DMS79 treated with DMSO at 0.1 percent for 48 hours (cell line): ENCODE data around the gene SHTN1.

Experiments
- DNase-seq: peaks from one replicate; lab custom pipeline; 2025; lab: John Stamatoyannopoulos, UW

SHTN1 gene

DNA sequence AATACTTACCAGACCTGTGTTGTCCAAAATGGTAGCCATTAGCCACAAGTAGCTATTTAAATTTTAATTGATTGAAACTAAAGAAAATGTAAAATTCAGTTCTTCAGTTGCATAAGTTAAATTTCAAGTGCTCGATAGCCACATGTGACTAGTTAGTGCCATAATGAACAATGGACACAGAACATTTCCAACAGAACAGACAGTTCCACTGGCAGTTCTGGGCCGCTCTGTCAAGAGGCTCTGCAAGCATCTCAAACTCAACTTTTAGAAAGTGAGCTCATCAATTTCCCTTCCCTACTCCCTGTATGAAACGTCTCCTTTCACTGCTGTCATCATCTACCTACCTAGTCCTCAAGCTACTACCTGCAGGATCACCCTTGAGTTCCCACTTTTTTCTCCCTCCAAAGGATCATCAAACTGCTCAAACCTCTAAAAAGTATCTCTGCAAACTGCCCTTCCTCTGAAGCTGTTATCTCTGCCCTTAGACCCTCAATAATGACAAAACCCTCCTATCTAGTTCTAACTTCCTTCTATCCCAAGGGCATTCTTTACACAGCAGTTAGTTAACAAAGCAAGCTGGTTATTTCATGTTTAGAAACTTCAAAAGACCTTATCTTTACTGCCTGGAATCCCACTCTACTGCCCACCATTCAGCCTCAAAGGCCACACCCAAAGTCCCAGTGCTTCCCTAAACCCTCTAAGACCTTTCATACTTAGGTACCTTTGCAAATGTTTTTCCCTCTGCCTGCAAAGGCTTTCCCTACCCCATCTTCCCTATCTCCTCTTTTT is 20.6 kb downstream of the SHTN1 start:
- no peak for DNase-seq

DNA sequence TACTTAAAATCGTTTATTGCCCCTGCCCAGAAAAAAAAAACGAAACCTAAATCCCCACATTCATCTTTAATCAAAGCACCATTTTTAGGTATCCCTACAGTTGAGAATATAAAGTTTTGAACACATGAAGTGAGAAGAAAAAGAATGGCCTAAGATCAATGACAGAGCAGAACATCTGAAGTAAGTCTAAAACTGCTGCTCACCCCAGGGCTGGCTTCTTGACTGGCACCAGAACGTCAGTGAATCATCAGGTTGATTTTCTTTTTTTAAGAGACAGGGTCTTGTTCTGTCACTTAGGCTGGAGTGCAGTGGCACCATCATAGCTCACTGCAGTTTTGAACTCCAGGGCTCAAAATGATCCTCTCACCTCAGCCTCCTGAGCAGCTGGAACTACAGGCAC is 24.9 kb downstream of the SHTN1 start:
- DNase-seq, result no peak

DNA sequence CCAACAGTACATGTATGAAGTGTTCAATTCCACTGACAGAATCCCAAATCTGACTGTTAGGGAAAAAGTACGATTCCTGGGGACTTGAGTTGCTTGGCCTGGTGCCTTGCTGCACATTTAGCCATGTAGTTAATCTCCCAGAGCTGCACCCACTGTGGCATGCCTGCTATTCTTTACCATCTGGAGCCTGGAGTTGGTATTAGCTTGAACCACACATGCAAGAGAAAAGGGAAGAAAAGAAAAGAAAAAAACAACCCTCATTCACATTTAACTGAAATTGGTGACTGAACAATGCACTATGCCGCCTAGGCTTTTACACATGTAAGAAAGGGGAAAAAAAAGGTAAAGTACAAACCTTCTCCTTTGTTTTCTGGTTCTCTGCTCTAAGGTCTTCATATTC is 26.1 kb downstream of the SHTN1 start:
- DNase-seq, result no peak

DNA sequence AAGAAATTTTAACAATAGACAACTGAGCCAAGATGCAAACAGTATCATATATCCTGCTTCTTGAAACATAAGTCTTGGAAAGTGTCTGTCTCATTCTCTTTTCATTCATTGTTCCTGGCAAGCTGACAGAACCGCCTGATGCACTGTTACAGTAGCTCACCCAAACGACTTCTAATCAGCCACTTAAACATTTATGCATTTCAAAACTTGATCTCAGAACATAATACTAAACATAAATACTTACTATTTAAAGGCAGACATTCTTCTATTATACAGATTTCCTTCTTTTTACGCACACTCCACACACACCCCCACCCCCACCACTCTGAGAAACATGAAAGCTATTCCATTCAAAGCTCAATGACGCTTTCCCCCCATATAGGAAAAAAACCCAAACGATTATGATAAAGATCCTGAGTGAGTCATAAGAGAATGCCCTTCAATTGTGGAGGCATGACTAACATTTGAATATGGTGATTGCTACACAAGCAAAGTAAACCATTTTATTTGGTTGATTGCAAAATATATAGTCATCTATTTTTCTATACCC is 30.5 kb downstream of the SHTN1 start:
- DNase-seq, result peak; percentile 12

GRCh38 chr10:116973946-116974455 is 31.0 kb downstream of the SHTN1 start:
- no peak for DNase-seq

DNA sequence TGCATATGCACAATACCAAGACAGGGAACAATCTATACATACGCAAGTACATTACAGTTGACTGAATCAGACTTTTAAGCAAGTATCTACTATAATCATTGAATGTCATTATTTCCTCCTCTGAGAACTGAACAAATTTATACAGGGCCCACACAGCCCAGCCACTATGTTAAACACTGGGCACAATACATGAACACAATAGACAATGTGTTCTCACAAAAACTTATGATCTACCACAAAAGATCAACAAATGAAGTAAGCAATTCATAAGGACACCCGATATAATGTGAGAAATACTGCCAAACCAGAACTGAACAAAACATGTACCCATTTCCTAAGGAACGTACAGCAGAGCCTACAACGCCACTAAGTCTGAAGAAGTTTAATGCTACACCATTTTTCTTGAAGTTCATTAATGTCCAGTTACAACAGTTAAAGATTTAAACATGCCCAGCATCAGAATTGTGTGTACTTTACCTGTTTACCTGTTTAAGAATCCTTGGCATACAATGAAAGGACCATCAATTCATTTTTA is 31.5 kb downstream of the SHTN1 start:
- no peak for DNase-seq

GRCh38 chr10:116972131-116972530 is 32.9 kb downstream of the SHTN1 start:
- DNase-seq, result no peak

- DNase-seq, result no peak
Observed at GRCh38 chr10:116970050-116970449, 34.9 kb downstream of the SHTN1 start.

GRCh38 chr10:116968331-116968730 is 36.7 kb downstream of the SHTN1 start:
- DNase-seq, result no peak

GRCh38 chr10:116961406-116962251 is 43.4 kb downstream of the SHTN1 start:
- peak; percentile 23 for DNase-seq

- no peak for DNase-seq
Observed at GRCh38 chr10:116960066-116960776, 44.8 kb downstream of the SHTN1 start.

GRCh38 chr10:116952729-116953128 is 52.3 kb downstream of the SHTN1 start:
- no peak for DNase-seq

- DNase-seq, result no peak
Observed at GRCh38 chr10:116948530-116948870, 56.5 kb downstream of the SHTN1 start.

DNA sequence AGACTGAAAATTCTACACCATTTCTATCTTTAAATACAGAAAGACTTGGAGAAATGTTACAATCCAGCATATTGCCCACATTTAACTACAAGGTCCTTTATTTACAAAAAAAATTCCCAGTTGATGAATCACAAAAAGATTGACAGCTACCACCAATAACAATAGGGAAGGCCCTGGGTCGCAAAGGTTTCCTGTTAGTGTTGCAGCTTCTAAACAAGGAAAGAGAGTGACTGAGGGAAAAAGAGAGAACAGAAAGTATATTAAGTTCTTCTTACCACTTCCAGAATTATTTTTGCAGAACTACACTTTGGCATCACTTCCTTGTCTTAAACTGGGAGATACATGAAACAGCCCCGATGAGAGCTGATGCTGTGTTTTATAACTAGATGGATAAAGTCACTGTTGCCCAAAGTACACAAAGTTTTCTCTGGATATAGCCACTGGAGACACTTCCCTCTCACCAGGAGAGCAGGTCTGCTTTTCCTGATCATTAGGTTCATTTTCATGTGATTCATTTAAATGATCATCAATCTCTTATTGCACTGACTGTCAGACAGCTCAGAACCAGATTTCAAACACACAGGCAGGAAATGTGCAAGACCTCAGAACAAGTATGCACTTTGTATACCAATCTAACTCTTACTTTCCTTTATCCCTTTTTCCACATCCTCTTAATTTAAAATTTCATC is 57.0 kb downstream of the SHTN1 start:
- no peak for DNase-seq

DNA sequence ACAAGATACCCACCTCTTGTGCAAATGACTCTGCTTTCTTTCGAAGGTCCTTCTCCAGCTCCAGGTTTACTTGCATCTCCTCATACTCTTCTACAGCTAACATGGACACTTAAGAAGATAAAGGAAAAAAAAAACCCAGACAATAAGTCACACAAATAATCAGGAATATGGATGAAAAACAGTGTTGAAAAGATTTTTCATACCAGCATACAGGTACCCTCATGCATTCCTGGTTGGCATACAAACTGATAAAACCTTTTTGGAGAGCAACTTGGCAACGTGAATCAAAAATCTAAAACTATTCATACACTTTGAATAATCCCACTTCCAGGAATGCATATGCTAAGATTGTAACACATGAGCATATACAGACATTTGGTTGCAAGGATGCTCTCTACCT is 60.1 kb downstream of the SHTN1 start:
- DNase-seq, result no peak

DNA sequence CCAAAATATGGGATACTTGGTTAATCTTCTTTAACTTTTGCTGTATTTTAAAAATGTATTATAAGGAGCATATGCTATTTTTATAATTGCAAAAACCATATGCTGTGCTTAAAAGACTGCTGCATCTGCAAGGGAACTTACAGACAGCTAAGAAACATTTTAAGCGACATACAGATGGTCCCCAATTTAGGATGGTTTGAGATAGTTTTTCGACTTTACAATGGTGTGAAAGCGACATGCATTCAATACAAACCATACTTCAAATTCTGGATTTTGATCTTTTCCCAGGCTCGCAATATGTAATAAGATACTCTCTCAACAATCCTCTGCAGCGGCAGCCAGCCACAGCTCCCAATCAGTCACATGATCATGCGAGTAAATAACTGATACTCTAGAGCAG is 73.2 kb downstream of the SHTN1 start:
- no peak for DNase-seq

GRCh38 chr10:116926426-116926825 is 78.6 kb downstream of the SHTN1 start:
- no peak for DNase-seq

DNA sequence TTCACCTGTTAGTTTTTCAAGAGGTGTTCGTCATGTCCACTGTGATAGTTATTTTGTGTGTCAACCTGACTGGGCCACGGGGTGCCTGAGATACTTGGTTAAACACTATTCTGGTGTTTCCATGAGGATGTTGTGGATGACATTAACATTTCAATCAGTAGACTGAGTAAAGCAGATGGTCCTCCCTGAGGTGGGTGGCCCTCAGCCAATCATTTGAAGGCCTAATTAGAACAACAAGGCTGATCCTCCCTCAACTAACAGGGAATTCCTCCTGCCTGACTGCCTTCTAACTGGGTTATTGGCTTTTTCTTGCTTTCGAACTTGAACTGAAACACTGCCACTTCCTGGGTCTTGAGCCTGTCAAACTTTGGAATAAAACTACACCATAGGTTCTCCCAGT is 79.9 kb downstream of the SHTN1 start:
- DNase-seq, result no peak

DNA sequence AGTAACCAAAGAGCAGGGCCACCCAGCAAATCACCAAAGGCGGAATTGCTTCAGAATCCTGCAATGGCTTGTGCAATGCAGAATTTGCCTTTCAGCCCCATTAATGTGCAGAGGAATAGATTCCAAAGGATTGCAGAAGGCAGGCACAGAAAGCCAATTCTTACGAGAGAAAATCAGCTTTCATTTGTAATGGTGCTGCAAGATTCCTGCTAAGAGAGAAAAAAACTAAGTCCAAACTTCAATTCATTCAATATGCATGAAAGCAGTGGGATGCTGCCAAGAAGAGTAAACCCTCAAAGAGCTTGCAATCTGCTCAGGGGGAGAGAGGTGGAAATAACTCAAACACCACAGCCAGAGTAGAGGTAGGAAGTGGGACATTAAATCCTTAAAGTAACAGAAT is 85.3 kb downstream of the SHTN1 start:
- no peak for DNase-seq

GRCh38 chr10:116919164-116919563 is 85.8 kb downstream of the SHTN1 start:
- DNase-seq, result no peak

DNA sequence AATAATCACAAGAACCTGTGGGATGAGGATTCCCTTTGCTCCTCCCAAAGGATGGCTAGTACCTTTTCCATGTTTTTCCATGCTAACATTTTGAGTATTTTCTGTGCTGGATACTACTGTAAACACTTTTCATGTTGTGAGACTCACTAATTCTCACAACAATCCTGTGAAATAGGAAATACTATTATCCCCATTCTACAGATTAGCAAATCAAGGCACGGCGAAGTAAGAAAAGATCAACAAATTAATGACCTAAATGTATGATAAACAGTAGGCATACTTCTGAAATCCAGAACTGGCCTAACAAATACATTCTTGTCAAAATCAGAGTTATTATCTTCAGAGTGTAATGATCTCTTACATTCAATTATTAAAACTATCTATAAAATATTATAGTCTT is 86.4 kb downstream of the SHTN1 start:
- no peak for DNase-seq
